GM18520 (cell line): Measurements from ENCODE around the gene MYO7A.

Experiments used
- ATAC-seq: cut with Tn5 transposase; IDR thresholded peaks from one replicate; pipeline ENCODE4 v1.9.1; 2021; ENCODE audit not compliant: unreplicated experiment

MYO7A gene

DNA sequence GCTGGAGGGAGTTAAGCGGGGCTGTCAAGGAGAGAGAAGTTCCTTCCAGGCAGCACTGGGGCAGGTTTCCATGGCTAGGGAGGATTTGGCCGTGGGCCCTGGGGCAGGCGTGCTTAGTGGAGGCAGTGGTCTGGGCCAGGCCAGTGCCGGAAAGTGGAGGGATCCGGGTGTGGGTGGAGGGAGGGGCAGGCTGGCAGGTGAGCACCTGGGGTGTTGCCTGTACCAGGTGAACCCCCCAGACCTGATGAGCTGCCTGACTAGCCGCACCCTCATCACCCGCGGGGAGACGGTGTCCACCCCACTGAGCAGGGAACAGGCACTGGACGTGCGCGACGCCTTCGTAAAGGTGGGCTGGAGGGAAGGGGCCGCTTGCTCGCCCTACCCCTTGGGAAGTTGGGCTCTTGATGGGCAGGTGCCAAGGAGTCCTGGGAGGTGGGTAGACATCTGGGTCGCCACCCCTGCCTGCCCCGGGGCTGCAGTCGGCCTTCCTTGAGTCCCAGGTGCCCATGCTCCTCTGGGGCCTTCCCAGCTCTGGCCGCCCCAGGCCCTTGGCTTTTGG is 32.0 kb downstream of the MYO7A start:
- ATAC-seq = no peak

DNA sequence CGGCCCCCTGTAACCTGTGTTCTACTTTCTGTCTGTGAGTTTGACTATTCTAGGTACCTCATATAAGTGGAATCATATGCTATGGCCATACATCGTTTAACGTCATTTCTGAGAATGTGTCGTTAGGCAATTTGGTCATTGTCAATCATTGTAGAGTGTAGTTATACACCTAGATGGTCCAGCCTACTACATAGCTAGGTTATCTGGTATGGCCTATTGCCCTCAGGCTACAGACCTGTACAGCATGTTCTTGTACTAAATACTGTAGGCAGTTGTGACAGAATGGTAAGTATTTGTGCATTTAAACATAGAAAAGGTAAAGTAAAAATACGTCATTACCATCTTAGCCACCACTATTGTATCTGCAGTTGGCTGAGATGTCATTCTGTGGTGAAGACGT is 35.2 kb downstream of the MYO7A start:
- no peak for ATAC-seq

GRCh38 chr11:77165066-77165465 is 37.0 kb downstream of the MYO7A start:
- ATAC-seq = no peak

GRCh38 chr11:77166021-77166420 is 38.0 kb downstream of the MYO7A start:
- no peak for ATAC-seq

DNA sequence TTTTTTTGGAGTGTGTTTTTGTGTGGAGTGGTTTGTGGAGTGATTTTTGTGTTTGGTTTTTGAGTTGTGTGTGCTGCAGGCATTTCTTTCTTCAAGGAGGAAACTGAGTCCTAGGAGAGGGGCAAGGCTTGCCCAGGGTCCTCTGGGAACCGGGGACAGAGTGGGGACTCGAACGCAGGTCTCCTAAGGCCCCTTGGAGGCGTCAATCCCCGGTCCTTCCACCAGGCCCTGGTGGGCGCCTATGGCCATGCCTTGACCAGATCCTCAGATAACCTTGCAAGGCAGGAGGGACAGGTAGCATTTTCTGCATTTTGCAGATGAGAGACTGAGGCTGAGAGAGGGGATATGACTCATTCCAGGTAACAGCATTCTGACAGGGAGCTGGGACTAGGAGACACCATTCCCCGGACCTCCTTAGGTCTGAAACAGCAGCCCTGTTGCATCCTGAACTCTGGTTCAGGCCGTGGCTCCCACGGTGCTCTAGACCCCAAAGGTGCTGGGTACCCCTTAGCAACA is 39.1 kb downstream of the MYO7A start:
- no peak for ATAC-seq

- ATAC-seq = no peak
Measured at GRCh38 chr11:77167791-77168190, 39.7 kb downstream of the MYO7A start.

- no peak for ATAC-seq
Measured at GRCh38 chr11:77170107-77170506, 42.1 kb downstream of the MYO7A start.

- ATAC-seq = no peak
Measured at GRCh38 chr11:77171254-77171653, 43.2 kb downstream of the MYO7A start.

- no peak for ATAC-seq
Measured at GRCh38 chr11:77171885-77172665, 44.0 kb downstream of the MYO7A start.

- ATAC-seq = no peak
Measured at GRCh38 chr11:77172666-77172982, 44.6 kb downstream of the MYO7A start.

DNA sequence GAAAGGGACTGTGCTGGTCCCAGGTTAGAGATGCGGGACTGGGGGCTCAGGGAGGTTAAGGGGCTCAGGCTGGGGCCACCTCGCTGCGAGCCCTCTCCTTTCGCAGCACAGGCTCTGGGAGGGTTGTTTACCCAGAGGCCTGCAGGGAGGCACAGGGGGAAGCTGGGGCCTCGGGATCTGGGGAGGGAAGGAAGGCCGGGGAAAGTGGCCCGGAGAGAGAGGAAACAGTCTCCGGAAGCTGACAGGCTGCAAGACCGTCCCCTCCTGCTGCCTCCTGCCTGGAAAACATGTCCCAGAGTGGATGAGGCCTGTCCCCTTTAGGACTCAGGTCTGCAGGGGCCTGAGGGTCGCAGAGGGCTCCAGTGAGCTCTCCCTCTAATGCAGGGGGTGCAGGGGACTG is 45.4 kb downstream of the MYO7A start:
- ATAC-seq = no peak

GRCh38 chr11:77174559-77174958 is 46.5 kb downstream of the MYO7A start:
- no peak for ATAC-seq

- no peak for ATAC-seq
Measured at GRCh38 chr11:77175021-77175842, 47.2 kb downstream of the MYO7A start.

- ATAC-seq = no peak
Measured at GRCh38 chr11:77175869-77176539, 48.0 kb downstream of the MYO7A start.

DNA sequence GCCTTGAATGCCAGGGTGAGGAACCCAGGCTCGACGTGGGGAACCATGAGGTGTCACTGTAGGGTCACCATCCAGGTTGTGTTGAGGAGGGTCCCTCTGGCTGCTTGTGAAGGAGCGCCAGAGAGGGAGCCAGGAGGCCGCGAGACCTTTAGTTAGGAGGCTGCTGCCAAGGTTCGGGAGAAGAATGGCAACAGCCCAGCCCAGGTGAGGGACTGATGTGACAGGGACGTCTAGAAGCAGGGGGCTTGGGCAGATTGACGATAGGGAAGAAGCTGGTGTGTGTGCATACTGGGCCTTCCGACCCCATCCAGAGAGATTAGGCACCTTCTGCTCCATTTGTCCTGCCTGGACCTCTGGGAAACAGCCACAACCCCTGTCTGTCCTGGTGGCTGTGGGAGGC is 49.0 kb downstream of the MYO7A start:
- no peak for ATAC-seq

- ATAC-seq = no peak
Measured at GRCh38 chr11:77178150-77178549, 50.1 kb downstream of the MYO7A start.

- no peak for ATAC-seq
Measured at GRCh38 chr11:77179048-77179447, 51.0 kb downstream of the MYO7A start.

GRCh38 chr11:77179681-77180080 is 51.6 kb downstream of the MYO7A start:
- ATAC-seq = no peak

DNA sequence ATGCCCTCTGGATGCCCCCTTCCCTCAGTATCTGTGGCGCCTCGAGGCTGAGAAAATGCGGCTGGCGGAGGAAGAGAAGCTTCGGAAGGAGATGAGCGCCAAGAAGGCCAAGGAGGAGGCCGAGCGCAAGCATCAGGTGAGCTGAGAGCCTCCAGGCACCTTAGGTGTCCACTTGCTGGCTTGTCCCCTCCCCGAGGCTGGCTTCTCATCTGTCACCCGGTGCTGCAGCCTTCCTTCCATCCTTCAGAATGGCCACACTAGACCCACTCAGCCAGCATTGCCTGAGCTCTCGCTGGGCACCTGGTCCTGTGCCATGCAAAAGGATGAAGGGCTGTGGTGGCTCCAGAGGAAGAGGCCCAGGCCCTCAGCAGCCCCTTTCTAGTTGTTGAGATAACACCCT is 52.3 kb downstream of the MYO7A start:
- no peak for ATAC-seq

GRCh38 chr11:77181226-77181625 is 53.2 kb downstream of the MYO7A start:
- ATAC-seq = no peak

DNA sequence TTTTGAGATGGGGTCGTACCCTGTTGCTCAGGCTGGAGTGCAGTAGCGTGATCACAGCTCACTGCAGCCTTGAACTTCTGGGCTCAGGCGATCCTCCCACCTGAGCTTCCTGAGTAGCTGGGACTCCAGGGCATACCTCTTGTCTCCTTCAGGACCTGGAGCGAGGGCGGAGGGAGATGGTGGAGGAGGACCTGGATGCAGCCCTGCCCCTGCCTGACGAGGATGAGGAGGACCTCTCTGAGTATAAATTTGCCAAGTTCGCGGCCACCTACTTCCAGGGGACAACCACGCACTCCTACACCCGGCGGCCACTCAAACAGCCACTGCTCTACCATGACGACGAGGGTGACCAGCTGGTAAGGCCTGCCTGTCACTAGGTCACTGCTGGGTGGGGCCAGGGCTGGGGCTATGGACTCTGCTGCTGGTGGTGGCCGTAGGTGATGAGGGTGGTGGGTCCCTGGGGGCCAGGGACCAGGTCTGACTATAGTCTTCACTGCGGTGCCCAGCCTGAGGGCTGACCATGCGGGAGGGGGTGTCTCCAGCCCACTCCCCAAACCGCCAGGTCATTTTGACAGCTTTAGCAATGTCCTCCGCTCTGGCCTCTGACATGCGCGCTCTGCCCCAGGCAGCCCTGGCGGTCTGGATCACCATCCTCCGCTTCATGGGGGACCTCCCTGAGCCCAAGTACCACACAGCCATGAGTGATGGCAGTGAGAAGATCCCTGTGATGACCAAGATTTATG is 53.9 kb downstream of the MYO7A start:
- ATAC-seq = no peak
